ENCODE data around the gene PRPH. TPM values are rescaled to one million over a fixed set of nuclear protein-coding genes. Genes with fewer than 3 reads are reported as not detected.
A peak's percentile ranks its signal among the peaks of the same experiment; 100 is the strongest.
"Not testable (repeated sequence)": the region's sequence is repeated elsewhere in the genome, so short reads cannot be mapped to it uniquely, and the experiment has no call there.

Gene PRPH
- total RNA-seq, 2 experiments from 2014 or later: not detected

DNA sequence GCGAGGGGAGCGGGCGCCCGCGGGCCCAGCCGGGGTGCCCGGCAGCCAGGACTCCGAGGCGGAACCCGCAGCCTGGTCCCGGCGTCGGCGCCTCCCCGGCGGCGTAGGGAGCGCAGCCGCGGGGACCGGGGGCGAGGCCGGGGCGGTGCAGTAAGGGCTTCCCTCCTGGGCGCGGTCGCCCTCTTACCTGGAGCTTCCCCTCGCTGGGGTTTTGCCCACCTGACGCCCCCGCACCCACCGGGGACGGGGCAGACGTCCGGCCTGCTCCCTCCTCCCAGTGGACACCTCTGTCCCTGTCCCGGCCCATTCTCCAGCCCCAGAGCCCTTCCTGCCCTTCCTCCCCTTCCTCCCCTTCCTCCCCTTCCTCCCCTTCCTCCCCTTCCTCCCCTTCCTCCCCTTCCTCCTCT is 30.5 kb upstream of the PRPH start:
- Mint-ChIP-seq H3K4me3 (peak overlapping the region; percentile 98), H3K27ac (peak overlapping the region; percentile 99), H3K9me3 (no peaks in the 10 kb centered on the region), H3K36me3 (ENCODE audit: low read depth) (peaks cover 34% of the 10 kb centered on the region), H3K4me1 (peaks cover 48% of the 10 kb centered on the region), H3K27me3 (no peaks in the 10 kb centered on the region)
- ChIA-PET CTCF (interaction anchor here (0.6 to 2.0 kb wide), 8 partner anchors 11 to 557 kb away, joined by 3 to 10 read pairs (median 3); partner anchors contain the start of gene SPATS2), POLR2A (interaction anchor here (0.6 to 1.5 kb wide), 2 partner anchors 133 to 135 kb away, joined by 3 to 5 read pairs; partner anchors contain the start of gene TUBA1B)
- no peak for DNase-seq

GRCh38 chr12:49264873-49265792 is 29.8 kb upstream of the PRPH start, which contains the start of gene TUBA1C:
Gene TUBA1C (plus strand): TSS chr12:49265082. CDS start chr12:49265182, 100 bp downstream.
- Mint-ChIP-seq H3K4me3 (peak within 1 kb of the TSS; percentile 98), H3K27me3 (no peaks in the 10 kb centered on the region), H3K9me3 (no peaks in the 10 kb centered on the region), H3K27ac (peak within 1 kb of the TSS; percentile 99), H3K4me1 (peaks cover 52% of the 10 kb centered on the region), H3K36me3 (ENCODE audit: low read depth) (peaks cover 41% of the 10 kb centered on the region)
- CTCF ChIA-PET: interaction anchor here (0.6 to 2.5 kb wide), 11 partner anchors 11 to 282 kb away, joined by 3 to 10 read pairs (median 4); partner anchors contain the start of genes PRPH and SPATS2
- DNase-seq: peak; percentile 92
- POLR2A ChIA-PET: no interaction called here

- DNase-seq, H3K27me3 Mint-ChIP-seq, POLR2A ChIA-PET, H3K9me3 Mint-ChIP-seq, H3K27ac Mint-ChIP-seq, H3K4me3 Mint-ChIP-seq: not testable (repeated sequence)
- Mint-ChIP-seq H3K36me3 (ENCODE audit: low read depth) (peaks cover 63% of the 10 kb centered on the region), H3K4me1 (peaks cover 37% of the 10 kb centered on the region)
- CTCF ChIA-PET: interaction anchor here (0.8 kb wide), 1 partner anchor 10 kb away, joined by 3 read pairs; no protein-coding TSS in a partner anchor
These were observed 25.8 kb upstream of the PRPH start for GRCh38 chr12:49269191-49269590.

- Mint-ChIP-seq H3K27me3 (no peaks in the 10 kb centered on the region), H3K9me3 (no peaks in the 10 kb centered on the region), H3K4me3 (no peak overlapping the region), H3K27ac (no peak overlapping the region), H3K36me3 (ENCODE audit: low read depth) (peaks cover 49% of the 10 kb centered on the region), H3K4me1 (peaks cover 18% of the 10 kb centered on the region)
- POLR2A ChIA-PET: no interaction called here
- DNase-seq: no peak
- CTCF ChIA-PET: interaction anchor here (2.5 kb wide), 1 partner anchor 74 kb away, joined by 6 read pairs; the partner anchor contains the start of gene DNAJC22
These were observed 21.9 kb upstream of the PRPH start for GRCh38 chr12:49272790-49273725.

GRCh38 chr12:49273726-49274395 is 21.1 kb upstream of the PRPH start:
- Mint-ChIP-seq H3K27me3 (no peaks in the 10 kb centered on the region), H3K27ac (no peak overlapping the region), H3K4me1 (peaks cover 12% of the 10 kb centered on the region), H3K36me3 (ENCODE audit: low read depth) (peaks cover 44% of the 10 kb centered on the region), H3K4me3 (no peak overlapping the region), H3K9me3 (no peaks in the 10 kb centered on the region)
- CTCF ChIA-PET: interaction anchor here (2.5 kb wide), 1 partner anchor 73 kb away, joined by 6 read pairs; the partner anchor contains the start of gene DNAJC22
- POLR2A ChIA-PET: no interaction called here
- no peak for DNase-seq

- Mint-ChIP-seq H3K4me3 (no peak overlapping the region), H3K36me3 (ENCODE audit: low read depth) (peaks cover 37% of the 10 kb centered on the region), H3K27ac (no peak overlapping the region), H3K9me3 (no peaks in the 10 kb centered on the region), H3K27me3 (no peaks in the 10 kb centered on the region), H3K4me1 (peaks cover 8% of the 10 kb centered on the region)
- DNase-seq: no peak
- ChIA-PET CTCF (interaction anchor here (0.6 to 2.5 kb wide), 4 partner anchors 69 to 431 kb away, joined by 3 to 6 read pairs (median 5); partner anchors contain the start of gene DNAJC22), POLR2A (no interaction called here)
These were observed 20.4 kb upstream of the PRPH start for GRCh38 chr12:49274396-49275069.

DNA sequence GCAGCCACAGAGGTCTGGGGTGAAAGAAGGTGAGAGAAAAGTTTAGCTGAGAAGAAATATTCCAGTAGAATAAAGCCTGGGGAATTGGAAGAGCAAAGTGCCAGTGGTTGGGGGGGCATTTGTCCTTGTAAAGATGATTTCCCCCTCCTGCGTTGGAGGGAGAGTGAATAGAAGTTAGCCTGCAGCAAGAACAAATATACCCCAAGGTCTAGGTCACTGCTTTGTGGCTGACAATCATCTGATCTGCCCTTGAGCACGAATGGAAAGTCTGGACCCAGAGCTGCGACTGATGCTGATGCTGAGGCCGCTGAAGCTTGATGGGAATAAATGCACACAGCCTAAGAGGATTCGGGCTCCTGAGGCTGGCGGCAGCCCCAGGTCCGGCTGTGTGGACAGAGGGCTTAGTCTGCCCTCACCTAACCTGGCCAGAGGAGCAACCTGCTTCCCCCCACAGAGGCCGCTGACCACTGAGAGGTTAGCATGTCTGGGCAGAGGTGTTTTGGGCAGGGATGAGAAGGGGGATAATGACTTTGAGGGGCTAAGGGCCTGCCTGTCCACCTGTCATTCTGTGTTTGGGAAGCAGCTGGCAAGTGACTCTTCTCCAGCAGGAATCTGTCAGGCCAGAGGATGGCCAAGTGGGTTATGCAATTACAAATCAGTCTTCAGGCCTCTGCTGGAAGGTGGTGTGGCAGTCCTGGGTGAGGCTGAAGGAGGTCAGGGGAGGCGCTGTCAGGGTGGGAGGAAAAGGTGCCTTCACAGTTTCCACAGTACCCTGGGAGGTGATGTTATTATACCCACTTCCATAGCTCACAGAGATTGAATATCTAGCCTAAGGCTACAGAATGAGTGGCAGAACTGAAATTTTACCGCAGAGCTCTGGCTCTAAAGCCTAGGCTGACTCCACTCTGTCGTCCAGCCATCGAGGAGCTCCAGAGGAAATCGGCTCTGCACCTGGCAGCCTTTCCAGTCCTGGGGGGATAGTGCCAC is 18.4 kb upstream of the PRPH start:
- Mint-ChIP-seq H3K4me3 (no peak overlapping the region), H3K27ac (no peak overlapping the region), H3K36me3 (ENCODE audit: low read depth) (peaks cover 21% of the 10 kb centered on the region), H3K9me3 (no peaks in the 10 kb centered on the region), H3K27me3 (peaks cover 3% of the 10 kb centered on the region), H3K4me1 (no peaks in the 10 kb centered on the region)
- ChIA-PET CTCF (interaction anchor here (0.9 to 1.8 kb wide), 7 partner anchors 11 to 257 kb away, joined by 3 to 4 read pairs (median 3); partner anchors contain the start of genes C1QL4 and PRPH), POLR2A (no interaction called here)
- DNase-seq: no peak

DNA sequence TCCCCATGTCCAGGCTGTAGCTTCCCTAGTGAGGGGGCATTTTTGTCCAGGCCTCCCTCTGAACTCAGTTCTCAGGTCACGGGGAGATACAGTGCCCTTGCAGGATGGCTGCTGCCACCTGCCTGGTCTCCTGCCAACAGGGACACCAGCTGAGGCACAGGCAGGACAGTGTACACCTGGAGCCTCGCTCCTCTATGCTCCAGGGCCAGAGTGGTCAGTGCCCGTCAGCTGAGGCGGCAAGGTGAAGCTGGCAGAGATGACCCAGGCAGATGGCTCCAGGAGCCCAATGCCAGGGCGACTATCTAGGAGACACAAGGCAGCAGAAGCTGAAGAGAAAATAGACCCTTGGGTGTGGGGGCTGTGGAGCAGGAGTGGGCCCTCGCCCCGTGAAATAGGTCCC is 17.5 kb upstream of the PRPH start:
- POLR2A ChIA-PET: no interaction called here

DNA sequence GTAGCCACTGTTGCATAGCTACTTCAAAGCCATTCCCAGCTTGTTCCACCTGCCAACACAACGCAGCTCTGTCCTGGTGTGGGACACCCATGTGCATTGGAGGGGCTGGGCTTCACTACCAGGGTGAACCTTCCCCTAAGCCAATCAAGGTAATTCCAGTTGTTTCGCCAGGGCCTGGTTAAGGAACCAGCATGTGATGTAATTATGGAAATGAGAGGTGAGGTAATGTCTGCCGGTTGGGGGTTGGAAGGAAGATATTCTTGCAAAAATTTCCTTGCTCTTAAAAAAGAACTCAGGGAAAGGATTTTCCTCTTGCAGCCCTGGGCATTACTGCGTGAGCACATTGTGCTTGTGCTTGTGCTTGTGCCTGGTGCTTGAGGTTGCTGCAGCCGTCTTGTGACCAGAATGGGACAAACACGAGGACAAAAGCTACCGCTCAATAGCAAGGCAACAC is 15.2 kb upstream of the PRPH start:
- CTCF ChIA-PET: interaction anchor here (0.8 to 1.1 kb wide), 3 partner anchors 11 to 169 kb away, joined by 3 to 6 read pairs (median 3); partner anchors contain the start of genes DNAJC22 and LMBR1L
- POLR2A ChIA-PET: no interaction called here
- no peak overlapping the region for H3K4me3 Mint-ChIP-seq
- peaks cover under 1% of the 10 kb centered on the region for H3K36me3 Mint-ChIP-seq (ENCODE audit: low read depth)
- H3K4me1 Mint-ChIP-seq: no peaks in the 10 kb centered on the region
- H3K9me3 Mint-ChIP-seq: no peaks in the 10 kb centered on the region
- DNase-seq: no peak
- H3K27ac Mint-ChIP-seq: no peak overlapping the region
- H3K27me3 Mint-ChIP-seq: peaks cover 8% of the 10 kb centered on the region

More for the DNA sequence above, 17.5 kb upstream of the PRPH start:
- Mint-ChIP-seq H3K4me3 (no peak overlapping the region), H3K9me3 (no peaks in the 10 kb centered on the region), H3K27ac (no peak overlapping the region), H3K27me3 (peaks cover 5% of the 10 kb centered on the region), H3K4me1 (no peaks in the 10 kb centered on the region), H3K36me3 (ENCODE audit: low read depth) (peaks cover 20% of the 10 kb centered on the region)
- CTCF ChIA-PET: interaction anchor here (0.9 to 1.8 kb wide), 4 partner anchors 16 to 258 kb away, joined by 3 read pairs; partner anchors contain the start of gene C1QL4
- no peak for DNase-seq

DNA sequence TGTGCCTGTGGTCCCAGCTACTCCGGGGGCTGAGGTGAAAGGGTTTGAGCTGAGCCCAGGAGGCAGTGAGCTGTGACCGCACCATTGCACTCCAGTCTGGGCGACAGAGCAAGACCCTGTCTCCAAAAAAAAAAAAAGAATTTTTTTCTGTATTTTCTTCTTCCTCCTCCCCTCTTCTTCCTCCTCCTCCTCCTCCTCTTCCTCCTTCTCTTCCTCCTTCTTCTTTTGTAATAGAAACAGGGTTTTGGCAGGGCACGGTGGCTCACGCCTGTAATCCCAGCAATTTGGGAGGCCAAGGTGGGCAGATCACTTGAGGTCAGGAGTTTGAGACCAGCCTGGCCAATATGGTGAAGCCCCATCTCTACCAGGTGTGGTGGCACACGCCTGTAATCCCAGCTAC is 14.4 kb upstream of the PRPH start:
- not testable (repeated sequence) for H3K4me1 Mint-ChIP-seq; DNase-seq; H3K36me3 Mint-ChIP-seq (ENCODE audit: low read depth); H3K27me3 Mint-ChIP-seq; H3K27ac Mint-ChIP-seq; H3K4me3 Mint-ChIP-seq; H3K9me3 Mint-ChIP-seq
- ChIA-PET CTCF (interaction anchor here (0.8 kb wide), 1 partner anchor 66 kb away, joined by 6 read pairs; the partner anchor contains the start of gene DNAJC22), POLR2A (interaction anchor here (0.7 kb wide), 1 partner anchor 51 kb away, joined by 4 read pairs; no protein-coding TSS in a partner anchor)

All from activated CD4-positive, alpha-beta T cell treated with anti-CD3 and anti-CD28 coated beads, Interleukin-2, amount 10 ng/mL, durations not matched to agents 7 days and 5 days (primary cell).